Upper lobe of right lung (tissue), 1 donor: ENCODE results near the gene PANX3. TPM values are rescaled to one million over a fixed set of nuclear protein-coding genes. Genes with fewer than 3 reads are reported as not detected.

Experiments
- ATAC-seq: fragments of 200-7000 bp; cut with Tn5 transposase; one replicate; pipeline ENCODE4 v1.9.1; 2020; ENCODE audit warnings: mild to moderate bottlenecking, moderate library complexity
- DNase-seq: peaks from one replicate; pipeline ENCODE4 v3.0.0-alpha.2; 2020
- H3K27ac ChIP-seq: fragments of 200-600 bp; one replicate; pipeline ENCODE4 v1.8.0; 2022
- H3K27me3 ChIP-seq: fragments of 200-600 bp; one replicate; pipeline ENCODE4 v1.8.0; 2022; ENCODE audit warnings: mild to moderate bottlenecking
- H3K36me3 ChIP-seq: fragments of 200-600 bp; one replicate; pipeline ENCODE4 v1.8.0; 2022
- H3K4me1 ChIP-seq: fragments of 200-600 bp; one replicate; pipeline ENCODE4 v1.8.0; 2022
- H3K4me3 ChIP-seq: fragments of 200-600 bp; one replicate; pipeline ENCODE4 v1.8.0; 2022; ENCODE audit warnings: mild to moderate bottlenecking
- H3K9me3 ChIP-seq: fragments of 200-600 bp; one replicate; pipeline ENCODE4 v1.8.0; 2022
- CTCF ChIP-seq: fragments of 200-600 bp; IDR thresholded peaks from one replicate; pipeline ENCODE4 v1.8.0; 2022; ENCODE audit warnings: antibody characterized with exemption
- intact Hi-C: fragments of 100-400 bp; cut with DNase I; formaldehyde crosslinking; loops from one replicate; pipeline ENCODE4 v1.11.0; 2022
- total RNA-seq: library from RNA; stranded (reverse); fragmentation: NEBNext Ultra II Directional; extraction: Animal tissue kit (Norgen Biotek cat#: 25700); gene quantifications from one replicate; pipeline ENCODE4 v1.2.1, GENCODE V29; 2021
- donor health status: DM: no; HTN: yes; CAD: no; lungs with severe emphysema.

PANX3 gene
- total RNA-seq, 1 donor from 2014 or later, result not detected

DNA sequence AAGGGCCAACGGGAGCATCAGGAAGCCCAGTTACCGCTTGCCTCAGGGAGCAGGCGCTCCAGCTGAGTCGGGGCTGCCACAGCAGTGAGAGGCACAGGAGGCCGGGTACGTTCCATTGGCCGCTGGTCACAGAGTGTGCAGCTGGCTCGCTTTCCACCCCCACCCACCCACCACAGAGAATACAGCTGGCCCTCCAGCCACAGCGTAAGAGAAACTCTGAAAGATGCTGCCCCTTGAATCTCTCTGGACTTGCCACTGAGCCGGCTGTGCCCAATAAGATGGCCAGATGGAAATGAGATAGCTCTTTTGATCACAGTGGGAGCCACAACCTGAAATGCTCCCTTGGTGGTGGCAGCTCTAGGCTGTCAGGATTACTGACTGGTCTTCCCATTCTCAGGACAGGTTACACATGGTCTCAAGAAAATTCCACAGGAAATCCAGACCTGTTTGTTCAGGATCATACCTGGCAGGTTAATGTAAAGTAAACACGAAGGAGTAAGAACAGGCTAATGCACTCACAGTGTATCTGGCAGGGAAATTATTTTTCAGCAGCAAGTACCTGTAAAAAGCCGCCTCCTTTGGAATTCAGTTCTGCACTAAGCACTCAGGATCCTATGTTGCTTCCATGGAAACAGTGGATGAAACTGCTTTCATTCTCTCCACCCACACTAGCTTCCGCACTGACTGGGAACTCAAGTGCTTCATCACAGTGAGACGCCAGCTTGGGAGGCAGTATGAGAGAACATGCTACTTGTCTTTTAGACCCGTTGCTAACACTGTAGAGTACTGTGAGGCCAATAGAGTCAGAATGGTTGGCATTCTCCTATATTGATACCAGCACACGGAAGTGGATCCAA, 45.8 kb downstream of the PANX3 start:
- intact Hi-C loops, result no loop called here
- Histone ChIP-seq H3K27ac (no peak overlapping the region), H3K4me1 (no peaks in the 10 kb centered on the region), H3K4me3 (no peak overlapping the region), H3K27me3 (no peaks in the 10 kb centered on the region), H3K9me3 (no peaks in the 10 kb centered on the region), H3K36me3 (peaks cover 3% of the 10 kb centered on the region)
- ATAC-seq, result peak; percentile 72
- no peak for TF ChIP-seq CTCF
- DNase-seq, result no peak

GRCh38 chr11:124657904-124658303, 46.7 kb downstream of the PANX3 start:
- no peak overlapping the region for H3K27ac ChIP-seq
- H3K36me3 ChIP-seq, result no peaks in the 10 kb centered on the region
- H3K9me3 ChIP-seq, result no peaks in the 10 kb centered on the region
- intact Hi-C loops, result no loop called here
- ATAC-seq, result no peak
- DNase-seq, result no peak
- TF ChIP-seq CTCF, result no peak
- H3K27me3 ChIP-seq, result no peaks in the 10 kb centered on the region
- H3K4me3 ChIP-seq, result no peak overlapping the region
- no peaks in the 10 kb centered on the region for H3K4me1 ChIP-seq

GRCh38 chr11:124658501-124658900, 47.3 kb downstream of the PANX3 start:
- Histone ChIP-seq H3K36me3 (no peaks in the 10 kb centered on the region), H3K4me1 (no peaks in the 10 kb centered on the region), H3K9me3 (no peaks in the 10 kb centered on the region), H3K27ac (no peak overlapping the region), H3K27me3 (no peaks in the 10 kb centered on the region), H3K4me3 (no peak overlapping the region)
- DNase-seq, result no peak
- intact Hi-C loops, result no loop called here
- no peak for ATAC-seq
- TF ChIP-seq CTCF, result no peak

DNA sequence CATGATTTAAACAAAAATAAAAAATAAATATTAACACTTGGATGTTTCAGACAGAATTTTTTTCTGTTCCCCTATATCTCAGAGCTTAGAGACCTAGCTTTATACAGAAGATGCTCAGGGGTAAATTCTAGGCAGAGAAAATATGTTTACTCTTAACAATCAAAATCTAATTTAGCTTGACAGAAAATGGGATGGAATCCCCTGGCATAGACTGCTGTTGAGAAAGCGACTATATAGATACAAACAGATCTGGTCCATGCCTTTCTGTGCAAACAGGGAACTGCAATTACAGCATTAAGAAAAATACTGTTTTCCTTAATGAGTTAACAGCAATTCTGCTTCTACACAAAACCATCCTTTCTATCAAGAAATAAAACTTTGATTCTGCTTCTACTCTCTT, 47.8 kb downstream of the PANX3 start:
- intact Hi-C loops, result no loop called here
- no peak for TF ChIP-seq CTCF

DNA sequence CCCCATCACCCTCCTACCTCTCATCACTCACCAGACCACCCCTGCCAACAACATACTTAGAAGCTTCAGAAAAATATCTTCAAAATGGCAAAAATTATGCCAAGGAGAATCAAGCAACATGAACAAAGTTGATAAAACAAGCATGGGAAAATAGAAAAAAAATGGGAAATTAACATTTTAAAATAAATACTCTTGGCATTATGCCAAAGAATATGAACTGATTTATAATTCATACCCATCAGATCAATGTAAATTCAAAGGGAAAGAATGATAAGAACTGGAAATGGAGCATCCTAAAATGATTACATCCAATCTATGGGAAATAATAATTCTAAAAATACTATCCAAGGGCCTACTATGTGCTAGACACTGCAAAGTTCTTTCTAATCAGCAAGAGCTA, 50.3 kb downstream of the PANX3 start:
- intact Hi-C loops, result no loop called here

More for the DNA sequence above, 47.8 kb downstream of the PANX3 start:
- H3K4me3 ChIP-seq, result no peak overlapping the region
- no peak overlapping the region for H3K27ac ChIP-seq
- H3K36me3 ChIP-seq, result peaks cover under 1% of the 10 kb centered on the region
- DNase-seq (no peak), ATAC-seq (no peak)
- no peaks in the 10 kb centered on the region for H3K4me1 ChIP-seq
- no peaks in the 10 kb centered on the region for H3K27me3 ChIP-seq
- no peaks in the 10 kb centered on the region for H3K9me3 ChIP-seq

More for the DNA sequence above, 50.3 kb downstream of the PANX3 start:
- Histone ChIP-seq H3K9me3 (no peaks in the 10 kb centered on the region), H3K27me3 (no peaks in the 10 kb centered on the region), H3K36me3 (peaks cover 16% of the 10 kb centered on the region), H3K27ac (no peak overlapping the region), H3K4me1 (no peaks in the 10 kb centered on the region), H3K4me3 (no peak overlapping the region)
- TF ChIP-seq CTCF, result no peak
- DNase-seq (no peak), ATAC-seq (no peak)
